Measurements from ENCODE around the gene NIBAN1. TPM values are rescaled to one million over a fixed set of nuclear protein-coding genes. Genes with fewer than 3 reads are reported as not detected.

The NIBAN1 gene
- total RNA-seq, 2 donors from 2014 or later, result 198 to 371 TPM

DNA sequence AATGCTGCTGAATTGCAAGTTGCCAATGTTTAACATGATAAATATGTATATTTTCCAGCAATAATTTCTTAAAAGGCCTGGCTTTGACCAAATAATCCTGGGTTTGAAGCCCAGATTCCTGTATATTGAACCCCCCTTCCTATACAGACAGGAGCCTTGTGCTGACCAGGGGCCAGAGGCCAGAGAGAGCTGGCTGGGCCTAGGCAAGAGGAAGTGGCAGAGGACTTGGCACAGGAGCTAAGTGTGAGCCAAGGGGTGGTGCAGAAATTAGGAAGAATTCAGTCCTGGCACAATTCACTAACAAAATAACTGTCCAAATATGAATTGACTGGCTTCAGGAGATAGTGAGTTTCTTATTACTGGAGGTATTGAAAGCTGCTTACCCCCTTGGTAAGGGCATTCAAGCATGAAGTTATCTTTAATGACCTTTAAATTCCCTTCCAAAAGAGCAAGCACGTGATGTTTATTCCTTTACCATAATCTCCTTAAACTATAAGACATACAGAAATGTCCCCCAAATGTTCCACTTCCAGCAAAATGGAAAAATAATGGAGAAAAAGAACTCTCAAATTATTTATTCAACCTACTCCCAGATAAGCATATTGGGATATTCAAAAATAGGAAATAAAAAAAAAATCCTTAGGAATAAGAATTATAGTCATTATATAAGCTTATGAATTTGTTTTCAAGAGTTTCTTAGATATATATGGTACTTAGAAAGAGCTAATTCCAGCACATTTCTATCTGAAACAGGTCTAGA lies 26.6 kb downstream of the NIBAN1 start:
- Histone ChIP-seq H3K4me1 (peaks cover 0 to 40% of the 10 kb centered on the region in 2 donors), H3K9me3 (no peaks in the 10 kb centered on the region), H3K36me3 (no peaks in the 10 kb centered on the region), H3K27me3 (no peaks in the 10 kb centered on the region), H3K27ac (peak overlapping the region; percentile 56 to 69), H3K4me3 (no peak overlapping the region)
- TF ChIP-seq, protein P1, sequence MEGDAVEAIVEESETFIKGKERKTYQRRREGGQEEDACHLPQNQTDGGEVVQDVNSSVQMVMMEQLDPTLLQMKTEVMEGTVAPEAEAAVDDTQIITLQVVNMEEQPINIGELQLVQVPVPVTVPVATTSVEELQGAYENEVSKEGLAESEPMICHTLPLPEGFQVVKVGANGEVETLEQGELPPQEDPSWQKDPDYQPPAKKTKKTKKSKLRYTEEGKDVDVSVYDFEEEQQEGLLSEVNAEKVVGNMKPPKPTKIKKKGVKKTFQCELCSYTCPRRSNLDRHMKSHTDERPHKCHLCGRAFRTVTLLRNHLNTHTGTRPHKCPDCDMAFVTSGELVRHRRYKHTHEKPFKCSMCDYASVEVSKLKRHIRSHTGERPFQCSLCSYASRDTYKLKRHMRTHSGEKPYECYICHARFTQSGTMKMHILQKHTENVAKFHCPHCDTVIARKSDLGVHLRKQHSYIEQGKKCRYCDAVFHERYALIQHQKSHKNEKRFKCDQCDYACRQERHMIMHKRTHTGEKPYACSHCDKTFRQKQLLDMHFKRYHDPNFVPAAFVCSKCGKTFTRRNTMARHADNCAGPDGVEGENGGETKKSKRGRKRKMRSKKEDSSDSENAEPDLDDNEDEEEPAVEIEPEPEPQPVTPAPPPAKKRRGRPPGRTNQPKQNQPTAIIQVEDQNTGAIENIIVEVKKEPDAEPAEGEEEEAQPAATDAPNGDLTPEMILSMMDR (IDR thresholded peaks at IDR 0.05), result no peak
- no peak for DNase-seq (ENCODE audit: low spot score)

DNA sequence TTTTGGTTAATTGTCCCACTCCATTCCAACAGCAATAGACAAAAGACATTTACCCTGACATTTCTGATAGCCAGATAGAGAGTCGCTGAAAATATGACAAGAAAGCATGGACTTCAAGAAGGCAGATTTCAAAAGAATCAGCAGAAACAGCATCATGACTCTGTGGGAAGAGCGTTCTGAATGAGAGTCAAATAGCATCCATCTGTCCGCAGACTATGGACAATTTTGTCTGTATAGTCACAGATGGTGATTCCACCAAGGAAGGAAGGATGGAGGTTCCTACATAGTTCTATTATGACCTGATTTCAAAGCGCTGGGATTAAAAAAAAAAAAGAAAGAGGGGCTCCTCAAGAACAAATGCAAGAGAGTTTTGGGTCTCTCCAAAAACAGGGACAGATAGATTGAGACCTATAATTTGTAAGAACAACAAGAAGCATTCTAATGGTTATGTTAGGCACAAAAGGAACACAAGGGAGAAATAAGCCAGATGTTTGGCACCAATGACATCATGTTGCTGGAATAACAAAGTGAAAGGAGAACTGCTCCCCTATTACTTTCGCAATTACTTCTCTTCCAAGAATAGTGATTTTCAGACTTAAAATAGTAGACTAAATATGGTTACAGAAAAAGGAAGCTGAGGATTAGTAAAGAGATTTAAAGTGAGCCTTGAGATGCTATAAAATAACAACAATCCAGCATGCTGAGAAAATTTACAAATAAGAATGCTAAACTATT lies 28.5 kb downstream of the NIBAN1 start:
- Histone ChIP-seq H3K36me3 (no peaks in the 10 kb centered on the region), H3K27ac (peak overlapping the region; percentile 56 to 69), H3K4me3 (no peak overlapping the region), H3K9me3 (no peaks in the 10 kb centered on the region), H3K4me1 (peaks cover 0 to 40% of the 10 kb centered on the region in 2 donors), H3K27me3 (no peaks in the 10 kb centered on the region)
- no peak for DNase-seq (ENCODE audit: low spot score)
- TF ChIP-seq, protein P1 (IDR thresholded peaks at IDR 0.05), result no peak

DNA sequence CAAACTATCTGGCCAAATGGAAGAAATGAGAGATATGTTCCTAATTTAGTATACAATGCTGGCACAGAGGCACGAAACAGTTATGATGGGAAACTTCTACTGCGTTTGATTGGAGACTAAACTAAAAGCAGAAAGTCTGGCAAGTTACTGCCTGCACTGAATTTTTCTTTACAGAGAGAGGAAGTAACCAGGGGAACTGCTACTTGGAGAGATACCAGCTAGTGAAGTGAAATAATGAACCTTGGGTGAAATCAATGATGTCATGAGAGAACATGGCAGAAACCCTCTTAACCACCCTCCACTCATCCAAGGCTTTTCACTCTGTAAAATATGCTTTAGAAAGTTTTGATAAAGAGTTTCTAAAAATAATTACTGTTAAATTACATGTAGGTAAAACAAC lies 29.3 kb downstream of the NIBAN1 start:
- Histone ChIP-seq H3K4me3 (no peak overlapping the region), H3K27ac (peak overlapping the region; percentile 56 to 69), H3K4me1 (peaks cover 0 to 47% of the 10 kb centered on the region in 2 donors), H3K36me3 (no peaks in the 10 kb centered on the region), H3K27me3 (no peaks in the 10 kb centered on the region), H3K9me3 (no peaks in the 10 kb centered on the region)
- TF ChIP-seq, protein P1 (IDR thresholded peaks at IDR 0.05), result no peak
- DNase-seq (ENCODE audit: low spot score), result no peak

DNA sequence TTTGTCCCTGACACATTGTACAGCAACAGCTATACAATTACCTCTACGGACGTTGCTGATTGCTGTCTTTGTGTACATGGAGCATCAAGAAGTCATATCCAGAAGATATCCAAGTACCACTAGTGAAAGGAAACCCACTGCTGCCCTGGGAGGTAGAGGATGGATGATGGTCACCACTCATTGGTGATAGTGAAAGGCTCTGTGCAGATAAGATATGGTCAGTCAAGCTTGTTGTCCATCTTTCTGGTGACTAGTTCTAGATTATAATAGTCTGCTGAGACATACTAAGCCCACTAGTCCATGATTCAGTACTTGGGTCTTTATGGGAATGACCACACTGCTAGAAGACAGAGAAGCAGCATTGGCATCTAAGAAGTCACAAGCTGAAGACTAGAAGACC lies 30.3 kb downstream of the NIBAN1 start:
- H3K36me3 ChIP-seq, result no peaks in the 10 kb centered on the region
- H3K4me1 ChIP-seq, result peaks cover 0 to 56% of the 10 kb centered on the region in 2 donors
- DNase-seq (ENCODE audit: low spot score), result no peak
- H3K27me3 ChIP-seq, result no peaks in the 10 kb centered on the region
- TF ChIP-seq, protein P1 (IDR thresholded peaks at IDR 0.05), result no peak
- no peaks in the 10 kb centered on the region for H3K9me3 ChIP-seq
- peak overlapping the region; percentile 56 to 69 for H3K27ac ChIP-seq
- no peak overlapping the region for H3K4me3 ChIP-seq

DNA sequence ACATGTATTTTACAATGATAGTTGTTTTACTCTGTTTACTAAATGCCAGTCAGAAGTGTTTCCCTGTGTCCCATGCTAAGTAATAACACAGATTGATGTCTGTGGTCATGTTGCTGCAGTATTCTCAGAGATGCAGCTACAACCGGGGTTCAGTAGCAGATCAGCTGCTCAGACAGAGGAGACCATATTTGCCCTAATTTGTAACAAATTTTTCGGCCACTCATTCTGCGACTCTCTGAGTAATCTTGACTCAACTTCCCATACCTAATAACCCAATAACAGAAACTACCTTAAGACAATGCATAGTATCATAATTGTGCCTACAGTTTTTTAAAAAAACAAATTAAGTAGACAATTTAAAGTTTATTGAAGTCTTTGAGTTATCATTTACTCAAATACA lies 32.6 kb downstream of the NIBAN1 start:
- no peak for DNase-seq (ENCODE audit: low spot score)
- H3K27ac ChIP-seq, result no peak overlapping the region
- no peak overlapping the region for H3K4me3 ChIP-seq
- H3K9me3 ChIP-seq, result no peaks in the 10 kb centered on the region
- TF ChIP-seq, protein P1 (IDR thresholded peaks at IDR 0.05), result no peak
- H3K27me3 ChIP-seq, result no peaks in the 10 kb centered on the region
- H3K4me1 ChIP-seq, result peaks cover 0 to 49% of the 10 kb centered on the region in 2 donors
- no peaks in the 10 kb centered on the region for H3K36me3 ChIP-seq

All from right atrium auricular region (tissue), 2 donors.